ENCODE results near the gene TACSTD2. TPM values are rescaled to one million over a fixed set of nuclear protein-coding genes. Genes with fewer than 3 reads are reported as not detected.

TACSTD2 gene
- total RNA-seq, 2 donors from 2014 or later, result 219 to 310 TPM

DNA sequence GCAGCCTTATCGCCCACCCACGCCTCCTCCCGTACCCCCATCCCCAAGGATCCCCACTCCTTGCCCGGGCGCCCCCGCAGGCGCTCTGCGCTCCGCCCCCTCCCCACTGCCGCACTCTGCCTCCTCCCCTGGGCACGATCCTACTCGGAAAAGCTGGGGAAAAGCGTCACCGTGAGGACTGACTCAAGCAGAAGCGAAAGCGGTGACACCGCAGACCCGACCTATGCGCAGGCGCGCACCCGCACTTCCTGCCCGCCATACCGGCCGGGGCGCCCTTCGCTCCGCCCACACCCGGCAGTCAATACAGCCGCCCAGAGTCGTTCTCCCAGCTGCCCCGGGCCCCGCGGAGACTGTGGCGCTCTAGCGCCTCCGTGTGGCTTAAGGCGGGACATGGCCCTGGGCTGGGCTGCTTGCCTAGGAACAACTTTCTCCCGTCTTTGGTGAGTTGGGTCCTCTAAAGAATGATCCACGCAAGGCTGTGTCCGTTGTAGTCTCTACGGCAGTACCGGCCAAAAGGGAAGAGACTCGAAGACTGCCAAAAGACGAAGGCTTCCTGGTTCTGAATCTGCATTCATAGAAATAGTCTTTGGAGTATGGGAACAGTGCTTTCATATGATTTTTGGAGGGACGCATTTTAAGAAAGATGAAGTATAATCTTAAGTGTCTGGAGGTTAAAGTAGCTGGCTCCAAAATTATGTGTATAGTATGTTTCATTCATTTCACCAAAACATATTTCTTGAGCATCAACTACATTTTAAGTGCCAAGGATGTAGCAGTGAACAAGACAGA is 30.3 kb downstream of the TACSTD2 start, which contains the start of gene OMA1:
OMA1 (minus strand) TSS at position 207 of the 789 bp plus-strand sequence. CDS start 7,432 bp downstream, outside the sequence.
- peak; percentile 94 for DNase-seq (ENCODE audit: low spot score)
- H3K4me1 ChIP-seq (replicated peaks), result no peaks in the 10 kb centered on the region
- no peaks in the 10 kb centered on the region for H3K27me3 ChIP-seq (replicated peaks; ENCODE audit: insufficient read depth)
- H3K27ac ChIP-seq, result peak within 1 kb of the TSS; percentile 100
- TF ChIP-seq POLR2AphosphoS5 (IDR thresholded peaks at IDR 0.05), result peak; percentile 95
- TF ChIP-seq POLR2A (IDR thresholded peaks at IDR 0.05), result peak; percentile 89
- TF ChIP-seq CTCF (IDR thresholded peaks at IDR 0.05), result peak; percentile 95 to 99 (median 98)
- intact Hi-C loops (cut with DNase I), result loop anchor here (5.0 to 10.0 kb wide), 3 partner anchors 36 to 1714 kb away; no protein-coding TSS in a partner anchor
- 1% methylated on average over 46 of the region's 46 CpGs for WGBS
- H3K9me3 ChIP-seq, result no peaks in the 10 kb centered on the region
- no peaks in the 10 kb centered on the region for H3K36me3 ChIP-seq
- peak within 1 kb of the TSS; percentile 74 to 81 for H3K4me3 ChIP-seq

GRCh38 chr1:58545591-58546519 is 31.2 kb downstream of the TACSTD2 start:
- peak; percentile 59 for TF ChIP-seq POLR2AphosphoS5 (IDR thresholded peaks at IDR 0.05)
- TF ChIP-seq POLR2A (IDR thresholded peaks at IDR 0.05), result peak; percentile 3
- TF ChIP-seq CTCF (IDR thresholded peaks at IDR 0.05), result peak in 1 of 4 experiments; percentile 7
- peak; percentile 77 for DNase-seq (ENCODE audit: low spot score)
- Histone ChIP-seq H3K36me3 (no peaks in the 10 kb centered on the region), H3K27ac (peak overlapping the region; percentile 100), H3K9me3 (no peaks in the 10 kb centered on the region), H3K27me3 (replicated peaks; ENCODE audit: insufficient read depth) (no peaks in the 10 kb centered on the region), H3K4me1 (replicated peaks) (no peaks in the 10 kb centered on the region), H3K4me3 (peak overlapping the region; percentile 74 to 81)
- intact Hi-C loops (cut with DNase I), result loop anchor here (5.0 to 10.0 kb wide), 3 partner anchors 36 to 1714 kb away; no protein-coding TSS in a partner anchor
- WGBS, result under 1% methylated on average over 42 of the region's 43 CpGs

DNA sequence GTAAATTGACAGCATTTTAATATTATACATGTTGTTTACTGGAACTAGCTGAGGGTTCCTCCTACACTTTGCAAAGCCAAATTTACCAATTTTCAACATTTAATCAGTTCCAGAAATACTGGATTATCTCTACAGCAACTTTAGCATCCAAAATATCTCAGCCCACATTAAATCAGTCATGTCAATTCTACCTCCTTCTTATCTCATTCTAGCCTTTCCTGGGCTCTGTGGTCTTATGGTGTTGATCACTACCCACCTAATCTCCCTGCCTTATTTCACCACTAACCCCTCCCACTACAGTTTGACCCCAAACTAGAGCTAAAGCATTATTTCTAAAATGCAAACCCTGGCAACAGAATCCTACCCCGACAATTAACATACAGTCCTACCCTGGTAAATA is 33.8 kb downstream of the TACSTD2 start:
- H3K27ac ChIP-seq, result no peak overlapping the region
- H3K27me3 ChIP-seq (replicated peaks; ENCODE audit: insufficient read depth), result no peaks in the 10 kb centered on the region
- WGBS, result 93% methylated on average over 1 of the region's 1 CpG
- intact Hi-C loops (cut with DNase I), result loop anchor here (10.0 kb wide), 1 partner anchor 112 kb away; no protein-coding TSS in a partner anchor
- no peaks in the 10 kb centered on the region for H3K36me3 ChIP-seq
- H3K4me1 ChIP-seq (replicated peaks), result peaks cover 4% of the 10 kb centered on the region
- no peaks in the 10 kb centered on the region for H3K9me3 ChIP-seq
- DNase-seq (ENCODE audit: low spot score), result no peak
- no peak for TF ChIP-seq POLR2AphosphoS5 (IDR thresholded peaks at IDR 0.05)
- no peak for TF ChIP-seq POLR2A (IDR thresholded peaks at IDR 0.05)
- no peak for TF ChIP-seq CTCF (IDR thresholded peaks at IDR 0.05)
- H3K4me3 ChIP-seq, result no peak overlapping the region

DNA sequence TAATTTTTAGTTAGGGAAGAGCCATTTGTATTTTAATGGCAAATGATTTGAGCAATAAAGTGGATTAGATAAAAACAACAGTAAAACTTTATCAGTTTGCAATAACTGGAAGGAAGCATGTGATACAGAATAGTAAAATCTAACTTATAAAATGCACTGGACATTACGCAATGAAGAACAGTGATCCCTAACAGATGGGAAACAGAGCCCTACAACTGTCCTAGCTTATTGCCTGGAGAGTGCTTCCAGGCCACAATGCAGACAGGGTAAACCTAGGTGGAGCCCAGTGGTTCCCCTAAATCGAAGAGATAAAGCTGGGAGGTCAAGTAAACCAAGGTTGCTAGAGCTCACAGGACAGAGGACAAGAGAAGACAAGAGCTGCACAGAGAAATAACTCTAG is 37.5 kb downstream of the TACSTD2 start:
- Histone ChIP-seq H3K36me3 (no peaks in the 10 kb centered on the region), H3K4me3 (no peak overlapping the region), H3K9me3 (no peaks in the 10 kb centered on the region), H3K4me1 (replicated peaks) (peaks cover 4% of the 10 kb centered on the region), H3K27me3 (replicated peaks; ENCODE audit: insufficient read depth) (no peaks in the 10 kb centered on the region), H3K27ac (no peak overlapping the region)
- TF ChIP-seq POLR2A (IDR thresholded peaks at IDR 0.05) (no peak), POLR2AphosphoS5 (IDR thresholded peaks at IDR 0.05) (peak; percentile 59), CTCF (IDR thresholded peaks at IDR 0.05) (no peak)
- DNase-seq (ENCODE audit: low spot score), result no peak
- WGBS, result 52% methylated on average over 2 of the region's 2 CpGs
- intact Hi-C loops (cut with DNase I), result no loop called here
